HUES6 (cell line): ENCODE results near the gene CDKAL1.
"Not testable (repeated sequence)": the region's sequence is repeated elsewhere in the genome, so short reads cannot be mapped to it uniquely, and the experiment has no call there.

Source experiments
- H3K27ac ChIP-seq: 2 replicates; pipeline ENCODE4 v1.7.0; 2013; ENCODE audit warnings: low read depth, mild to moderate bottlenecking, low read length, inconsistent platforms
- H3K27me3 ChIP-seq: 2 replicates; pipeline ENCODE4 v1.6.1; 2013; ENCODE audit warnings: low read length; ENCODE audit not compliant: control insufficient read depth, insufficient read depth
- H3K36me3 ChIP-seq: 2 replicates; pipeline ENCODE4 v1.6.1; 2013; ENCODE audit warnings: low read length; ENCODE audit not compliant: control insufficient read depth, insufficient read depth
- H3K4me1 ChIP-seq: 2 replicates; pipeline ENCODE4 v1.6.1; 2013; ENCODE audit warnings: low read length; ENCODE audit not compliant: control insufficient read depth, insufficient read depth
- H3K4me3 ChIP-seq: 2 replicates; pipeline ENCODE4 v1.5.1; 2013; ENCODE audit warnings: low read depth, low read length
- H3K9ac ChIP-seq: one replicate; pipeline ENCODE4 v1.6.1; 2013; ENCODE audit warnings: mild to moderate bottlenecking, low read length
- H3K9me3 ChIP-seq: 2 replicates; pipeline ENCODE4 v1.6.1; 2013; ENCODE audit warnings: low read depth, low read length; ENCODE audit not compliant: control insufficient read depth, insufficient read depth

Gene CDKAL1

DNA sequence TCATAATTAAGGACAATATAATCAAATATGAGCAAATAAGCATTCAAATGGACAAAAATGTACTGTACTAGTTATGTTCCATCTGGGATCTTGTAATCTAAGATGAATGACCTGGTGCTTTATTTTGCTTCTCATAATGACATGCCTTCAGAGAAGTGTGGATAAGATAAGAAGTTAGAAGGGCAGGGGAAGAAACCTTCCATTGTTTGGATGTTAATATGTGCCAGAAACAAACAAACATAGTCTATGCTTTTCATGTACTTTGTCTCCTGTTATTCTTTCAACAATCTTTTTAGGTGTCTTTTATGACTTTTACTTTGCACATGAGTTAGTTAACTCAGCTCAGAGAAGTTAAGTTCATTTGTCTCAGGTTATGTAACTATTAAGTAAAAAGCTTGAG lies 547.8 kb downstream of the CDKAL1 start:
- H3K27me3 ChIP-seq, result no peaks in the 10 kb centered on the region
- H3K4me1 ChIP-seq, result peaks cover 5% of the 10 kb centered on the region
- peaks cover 7% of the 10 kb centered on the region; the same call in 1 of the 2 replicates for H3K9me3 ChIP-seq
- H3K9ac ChIP-seq, result no peak overlapping the region
- no peak overlapping the region for H3K27ac ChIP-seq
- H3K36me3 ChIP-seq, result no peaks in the 10 kb centered on the region
- no peak overlapping the region for H3K4me3 ChIP-seq

DNA sequence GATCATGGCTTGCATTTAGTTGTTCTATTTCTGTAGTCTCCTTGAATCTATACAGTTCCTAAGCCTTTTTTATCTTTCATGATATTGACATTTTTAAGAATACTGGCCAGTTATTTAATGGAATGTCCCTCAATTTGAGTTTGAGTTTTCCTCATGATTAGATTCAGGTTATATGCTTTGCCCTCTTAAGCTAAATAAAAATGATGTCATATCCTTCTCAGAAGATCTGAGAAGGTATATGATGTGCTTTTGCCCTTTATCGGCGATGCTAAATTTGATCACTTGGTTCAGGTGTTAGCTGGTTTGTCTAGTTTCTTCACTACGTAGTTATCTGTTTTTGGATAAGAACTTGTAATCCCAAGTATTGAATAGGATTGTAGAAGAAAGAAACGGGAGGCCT lies 549.5 kb downstream of the CDKAL1 start:
- no peak overlapping the region for H3K4me3 ChIP-seq

DNA sequence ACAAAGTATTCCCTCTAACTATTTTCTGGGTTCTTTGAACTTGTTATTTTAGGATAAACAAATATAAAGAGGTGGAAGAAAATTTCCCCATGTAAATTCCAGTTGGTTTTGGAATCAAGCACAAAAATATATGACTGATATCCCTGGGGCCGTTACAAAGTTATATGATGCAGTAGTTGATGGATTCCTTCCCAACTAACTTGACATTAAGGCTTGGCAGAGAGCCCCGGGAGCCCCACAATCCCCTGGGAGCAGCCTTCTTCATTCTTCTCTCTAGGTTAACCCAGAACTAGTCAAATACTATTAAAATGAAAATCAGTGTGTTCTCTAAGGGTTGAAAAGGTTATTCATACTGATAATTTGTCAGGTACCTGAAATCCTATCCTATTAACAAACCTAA lies 550.4 kb downstream of the CDKAL1 start:
- no peaks in the 10 kb centered on the region for H3K36me3 ChIP-seq
- H3K9me3 ChIP-seq, result no peaks in the 10 kb centered on the region
- H3K27ac ChIP-seq, result no peak overlapping the region
- H3K9ac ChIP-seq, result no peak overlapping the region
- no peaks in the 10 kb centered on the region for H3K27me3 ChIP-seq
- H3K4me1 ChIP-seq, result no peaks in the 10 kb centered on the region
- H3K4me3 ChIP-seq, result no peak overlapping the region

More for the DNA sequence above, 549.5 kb downstream of the CDKAL1 start:
- Histone ChIP-seq H3K9ac (no peak overlapping the region), H3K27ac (no peak overlapping the region), H3K36me3 (no peaks in the 10 kb centered on the region), H3K4me1 (peaks cover under 1% of the 10 kb centered on the region; the same call in 1 of the 2 replicates), H3K27me3 (no peaks in the 10 kb centered on the region), H3K9me3 (no peaks in the 10 kb centered on the region)

DNA sequence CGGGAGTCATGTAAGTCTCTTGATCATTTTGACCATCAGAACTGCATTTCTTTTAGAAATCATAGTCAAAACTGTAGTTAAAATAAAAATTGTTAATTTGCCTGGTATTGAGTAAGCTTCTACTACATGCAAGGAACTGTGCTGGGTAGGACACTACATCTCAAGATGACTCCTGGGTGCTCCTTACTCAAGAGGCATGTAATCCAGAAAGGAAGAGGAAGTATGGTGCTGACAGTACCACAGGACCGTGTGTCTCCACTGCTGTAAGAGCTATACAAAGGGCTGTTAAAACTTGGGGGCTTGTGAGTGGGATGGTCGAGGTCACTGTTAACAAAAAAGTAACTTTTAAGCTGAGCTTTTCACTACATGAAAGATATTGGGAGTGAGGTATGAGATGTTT lies 551.0 kb downstream of the CDKAL1 start:
- Histone ChIP-seq H3K27me3 (no peaks in the 10 kb centered on the region), H3K27ac (no peak overlapping the region), H3K36me3 (no peaks in the 10 kb centered on the region), H3K9me3 (no peaks in the 10 kb centered on the region), H3K4me1 (no peaks in the 10 kb centered on the region), H3K9ac (no peak overlapping the region), H3K4me3 (no peak overlapping the region)

DNA sequence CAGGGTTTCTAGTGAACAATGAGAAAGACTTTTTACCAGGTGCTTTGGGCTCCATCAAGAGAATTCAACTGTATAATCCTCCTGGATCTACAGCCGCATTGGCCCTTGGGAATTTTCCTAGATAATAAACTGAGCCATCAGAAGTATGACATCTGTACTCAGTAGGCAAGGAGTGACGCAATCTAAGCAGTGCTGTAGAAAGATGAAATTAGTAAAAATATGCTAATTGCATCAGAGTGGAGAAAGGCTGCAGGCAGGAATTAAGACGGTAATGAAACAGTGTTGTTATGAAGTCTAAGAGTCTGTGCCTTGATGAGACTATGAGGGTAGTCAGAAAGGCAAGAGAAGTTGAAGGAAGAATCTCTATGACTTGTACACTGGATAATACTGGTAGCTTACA lies 551.4 kb downstream of the CDKAL1 start:
- Histone ChIP-seq H3K27ac (no peak overlapping the region), H3K36me3 (no peaks in the 10 kb centered on the region), H3K9ac (no peak overlapping the region), H3K4me3 (no peak overlapping the region), H3K4me1 (no peaks in the 10 kb centered on the region), H3K9me3 (no peaks in the 10 kb centered on the region), H3K27me3 (no peaks in the 10 kb centered on the region)

DNA sequence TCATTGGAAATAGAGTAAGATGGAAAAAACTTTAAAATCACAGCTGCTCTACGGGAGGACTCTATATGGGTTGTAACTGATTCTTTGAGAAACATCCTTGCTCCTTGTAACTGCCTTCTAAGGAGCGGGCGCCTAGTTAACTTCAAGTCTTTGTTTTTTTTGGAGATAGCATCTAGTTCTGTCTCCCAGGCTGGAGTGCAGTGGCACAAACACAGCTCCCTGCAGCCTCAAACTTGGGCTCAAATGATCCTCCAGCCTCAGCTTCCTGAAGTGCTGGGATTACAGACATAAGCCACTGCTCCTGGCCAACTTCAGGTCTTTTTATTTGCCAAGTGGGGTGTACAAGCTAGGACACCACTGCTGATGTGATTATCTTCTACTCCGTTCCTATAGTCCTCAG lies 552.9 kb downstream of the CDKAL1 start:
- Histone ChIP-seq H3K4me1 (no peaks in the 10 kb centered on the region), H3K27me3 (no peaks in the 10 kb centered on the region), H3K36me3 (no peaks in the 10 kb centered on the region), H3K4me3 (no peak overlapping the region), H3K9me3 (no peaks in the 10 kb centered on the region), H3K9ac (no peak overlapping the region), H3K27ac (no peak overlapping the region)

DNA sequence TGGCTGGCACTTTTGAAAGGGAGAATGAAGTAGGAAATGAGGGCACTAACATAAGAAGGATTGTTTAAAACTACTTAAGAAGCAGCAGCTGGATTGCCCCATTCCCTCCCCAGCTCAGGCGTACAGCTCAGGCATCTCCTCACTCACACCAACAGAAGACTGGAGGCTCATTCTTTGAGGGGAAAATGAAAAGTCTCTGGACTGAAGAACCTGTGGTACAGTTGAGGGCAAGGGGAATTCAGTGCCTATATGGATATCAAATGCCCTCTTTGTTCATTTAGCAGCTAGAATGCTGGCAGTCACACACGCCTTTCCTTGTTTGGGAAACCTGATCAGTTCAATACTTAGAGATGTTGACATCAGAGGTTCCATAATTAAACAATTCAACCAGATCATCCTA lies 557.2 kb downstream of the CDKAL1 start:
- no peak overlapping the region for H3K9ac ChIP-seq
- H3K9me3 ChIP-seq, result no peaks in the 10 kb centered on the region
- no peak overlapping the region for H3K4me3 ChIP-seq
- H3K27ac ChIP-seq, result no peak overlapping the region
- H3K36me3 ChIP-seq, result no peaks in the 10 kb centered on the region
- H3K27me3 ChIP-seq, result no peaks in the 10 kb centered on the region
- H3K4me1 ChIP-seq, result no peaks in the 10 kb centered on the region

DNA sequence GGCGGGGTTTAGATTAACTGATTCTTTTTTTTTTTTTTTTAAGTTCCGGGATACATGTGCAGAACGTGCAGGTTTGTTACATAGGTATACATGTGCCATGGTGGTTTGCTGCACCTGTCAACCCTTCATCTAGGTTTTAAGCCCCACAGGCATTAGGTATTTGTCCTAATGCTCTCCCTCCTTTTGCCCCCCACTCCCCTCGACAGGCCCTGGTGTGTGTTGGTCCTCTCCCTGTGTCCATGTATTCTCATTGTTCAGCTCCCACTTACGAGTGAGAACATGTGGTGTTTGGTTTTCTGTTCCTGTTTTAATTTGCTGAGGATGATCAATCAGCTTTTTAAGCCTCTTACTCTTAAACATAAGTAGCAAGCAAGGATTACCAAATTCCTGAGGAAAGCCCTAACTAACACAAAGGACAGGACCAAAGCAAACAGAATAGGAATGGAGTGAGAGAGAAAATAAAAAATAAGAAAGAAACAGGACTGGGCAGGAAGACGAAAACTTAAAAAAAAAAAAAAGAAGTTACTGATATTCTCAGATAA lies 558.0 kb downstream of the CDKAL1 start:
- H3K9me3 ChIP-seq, H3K36me3 ChIP-seq, H3K27ac ChIP-seq, H3K4me3 ChIP-seq, H3K27me3 ChIP-seq, H3K4me1 ChIP-seq, H3K9ac ChIP-seq: not testable (repeated sequence)

DNA sequence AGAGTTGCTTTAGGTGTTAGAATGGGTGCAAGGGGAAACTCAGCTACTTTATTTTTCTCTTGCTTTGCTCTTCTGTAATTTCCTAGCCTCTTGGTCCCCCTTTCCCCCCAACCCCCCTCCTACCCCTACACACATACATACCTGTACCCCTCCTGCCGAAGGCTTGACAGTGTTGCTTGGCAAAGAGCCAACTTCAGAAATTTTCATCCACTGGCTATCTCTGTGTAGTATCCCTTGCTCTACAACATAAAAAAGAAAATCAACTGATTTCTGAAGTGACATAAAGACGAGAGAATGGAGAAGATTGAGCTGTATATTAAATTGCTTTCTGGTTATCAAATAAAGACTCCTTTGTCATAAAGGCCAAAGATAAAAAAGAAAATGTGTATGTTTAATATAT lies 561.2 kb downstream of the CDKAL1 start:
- no peaks in the 10 kb centered on the region for H3K27me3 ChIP-seq
- no peak overlapping the region for H3K4me3 ChIP-seq
- no peak overlapping the region for H3K27ac ChIP-seq
- H3K9ac ChIP-seq, result no peak overlapping the region
- H3K4me1 ChIP-seq, result peaks cover 24% of the 10 kb centered on the region
- no peaks in the 10 kb centered on the region for H3K36me3 ChIP-seq
- H3K9me3 ChIP-seq, result no peaks in the 10 kb centered on the region

DNA sequence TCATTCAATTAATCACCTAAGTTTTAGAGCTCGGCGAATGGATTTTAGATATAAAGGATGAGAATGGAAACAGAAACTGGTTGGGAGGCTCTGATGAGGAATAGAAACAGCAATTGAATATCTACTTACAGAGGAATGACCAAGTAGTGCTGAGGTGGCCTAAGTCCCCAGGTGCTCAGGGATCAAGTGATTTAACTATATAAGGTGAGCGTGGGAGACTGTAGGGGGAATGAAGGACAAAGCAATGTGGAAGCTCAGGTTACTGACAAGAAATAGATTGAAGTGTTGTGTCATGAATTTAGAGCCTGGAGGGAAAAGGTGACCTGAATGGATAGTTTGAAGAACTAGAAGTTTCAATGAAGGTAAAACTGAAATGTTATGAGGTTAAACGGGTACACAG lies 563.9 kb downstream of the CDKAL1 start:
- H3K27ac ChIP-seq, result no peak overlapping the region
- no peaks in the 10 kb centered on the region for H3K27me3 ChIP-seq
- H3K4me3 ChIP-seq, result no peak overlapping the region
- H3K36me3 ChIP-seq, result no peaks in the 10 kb centered on the region
- no peak overlapping the region for H3K9ac ChIP-seq
- H3K4me1 ChIP-seq, result peaks cover 45% of the 10 kb centered on the region
- H3K9me3 ChIP-seq, result no peaks in the 10 kb centered on the region

DNA sequence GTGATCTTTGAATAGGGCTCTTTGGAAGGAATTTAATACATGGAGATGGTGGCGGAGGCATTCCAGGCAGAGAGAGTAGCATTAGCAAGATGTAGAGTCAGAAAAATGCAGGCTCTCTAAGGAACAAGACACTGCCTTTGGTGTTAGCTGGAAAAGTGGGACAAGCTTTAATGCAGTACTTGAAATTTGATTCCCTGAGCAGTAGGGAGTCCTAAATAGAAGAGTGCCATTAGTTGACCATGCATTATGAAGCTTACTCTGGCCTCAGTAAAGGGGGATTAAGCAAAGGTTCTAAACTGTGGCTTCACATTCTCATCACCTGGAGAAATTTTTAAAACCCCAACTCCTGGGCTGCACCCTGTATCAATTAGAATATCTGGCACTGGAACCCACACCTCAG lies 564.5 kb downstream of the CDKAL1 start:
- Histone ChIP-seq H3K4me1 (peaks cover 45% of the 10 kb centered on the region), H3K27me3 (no peaks in the 10 kb centered on the region), H3K4me3 (no peak overlapping the region), H3K9ac (no peak overlapping the region), H3K36me3 (no peaks in the 10 kb centered on the region), H3K27ac (no peak overlapping the region), H3K9me3 (no peaks in the 10 kb centered on the region)
